Naive thymus-derived CD8-positive, alpha-beta T cell (primary cell): ENCODE measurements around the gene SRP14. TPM values are rescaled to one million over a fixed set of nuclear protein-coding genes. Genes with fewer than 3 reads are reported as not detected.
"Not testable (repeated sequence)": the region's sequence is repeated elsewhere in the genome, so short reads cannot be mapped to it uniquely, and the experiment has no call there.

Source experiments
- ATAC-seq, 2 donors: fragments of 150-1000 bp; cut with Tn5 transposase in 1 of 2; sonication (Bioruptor Pico), chemical (Tn5 transposase) in 1 of 2; 1 replicate in 1 of 2; 2 replicates in 1 of 2; pipeline ENCODE4 v1.10.0; 2021; ENCODE audit warnings: mild to moderate bottlenecking in 2 of 2, moderate library complexity in 2 of 2
- POLR2A ChIA-PET: fragments of 350-600 bp; sonication (Branson Sonifier 250); formaldehyde crosslinking; loops from one replicate; lab custom pipeline; 2021; ENCODE audit warnings: antibody characterized with exemption; lab: Charles Lee
- DNase-seq, 10 donors: peaks; one replicate each; pipeline versions ENCODE4 v3.0.0 to v3.0.0-alpha.2; 2020 to 2022
- H3K27ac Mint-ChIP-seq, 10 donors: one replicate each; pipeline ENCODE4 v1.8.0; 2020 to 2022; ENCODE audit warnings: mild to moderate bottlenecking in 10 of 10, mixed read lengths in 10 of 10, moderate library complexity in 4 of 10, inconsistent platforms in 1 of 10
- H3K27me3 Mint-ChIP-seq, 5 donors: one replicate each; pipeline ENCODE4 v1.8.0; 2021 to 2022; ENCODE audit warnings: mixed read lengths in 5 of 5
- H3K36me3 Mint-ChIP-seq, 3 donors: one replicate each; pipeline ENCODE4 v1.8.0; 2020 to 2022; ENCODE audit warnings: mixed read lengths in 3 of 3, mild to moderate bottlenecking in 2 of 3, inconsistent platforms in 1 of 3
- H3K4me1 Mint-ChIP-seq, 4 donors: one replicate each; pipeline ENCODE4 v1.8.0; 2021 to 2022; ENCODE audit warnings: mixed read lengths in 4 of 4
- H3K4me3 Mint-ChIP-seq, 10 donors: one replicate each; pipeline ENCODE4 v1.8.0; 2020 to 2022; ENCODE audit warnings: mild to moderate bottlenecking in 10 of 10, mixed read lengths in 10 of 10, moderate library complexity in 6 of 10, inconsistent platforms in 1 of 10
- H3K9me3 Mint-ChIP-seq, 9 donors: one replicate each; pipeline ENCODE4 v1.8.0; 2020 to 2022; ENCODE audit warnings: mixed read lengths in 9 of 9, mild to moderate bottlenecking in 3 of 9, inconsistent platforms in 1 of 9, moderate library complexity in 1 of 9
- polyA plus RNA-seq, 3 donors: library from polyadenylated mRNA; unstranded; fragments of 300-500 nt; fragmentation: Illumina TruSeq; gene quantifications; one replicate each; pipeline ENCODE4 v1.2.3, GENCODE V29; 2021
- total RNA-seq, 8 experiments: library from RNA in 2 of 8; stranded (reverse) in 2 of 8; gene quantifications; one replicate each; pipeline ENCODE4 v1.2.3 and lab custom pipeline; 2021 to 2026

The SRP14 gene
- total and polyA plus RNA-seq, 5 experiments from 2014 or later, result 147 to 855 (median 705) TPM

- DNase-seq (no peak), ATAC-seq (no peak)
- Mint-ChIP-seq H3K27ac (peak overlapping the region in 7 of 10 donors; percentile 9 to 87 (median 74)), H3K27me3 (no peaks in the 10 kb centered on the region), H3K36me3 (no peaks in the 10 kb centered on the region), H3K9me3 (no peaks in the 10 kb centered on the region), H3K4me3 (peak overlapping the region in 3 of 10 donors; percentile 58 to 73 (median 59)), H3K4me1 (peaks cover 30 to 58% (median 52%) of the 10 kb centered on the region in 4 donors)
- POLR2A ChIA-PET, result interaction anchor here (0.6 to 1.0 kb wide), 3 partner anchors 8 to 1487 kb away, joined by 3 to 6 read pairs (median 4); no protein-coding TSS in a partner anchor
Measured at GRCh38 chr15:40045572-40046217, 6.7 kb upstream of the SRP14 start.

- ATAC-seq, result peak; percentile 89 to 91
- Mint-ChIP-seq H3K4me3 (peak overlapping the region in 9 of 10 donors; percentile 24 to 73 (median 59)), H3K27me3 (no peaks in the 10 kb centered on the region), H3K27ac (peak overlapping the region in 9 of 10 donors; percentile 52 to 93 (median 82)), H3K9me3 (no peaks in the 10 kb centered on the region), H3K4me1 (peaks cover 31 to 62% (median 53%) of the 10 kb centered on the region in 4 donors), H3K36me3 (no peaks in the 10 kb centered on the region)
- peak; percentile 62 to 83 (median 72) for DNase-seq
- POLR2A ChIA-PET, result interaction anchor here (0.7 to 1.0 kb wide), 2 partner anchors 9 to 281 kb away, joined by 3 to 4 read pairs; no protein-coding TSS in a partner anchor
Measured at GRCh38 chr15:40044717-40045571, 6.0 kb upstream of the SRP14 start.

DNA sequence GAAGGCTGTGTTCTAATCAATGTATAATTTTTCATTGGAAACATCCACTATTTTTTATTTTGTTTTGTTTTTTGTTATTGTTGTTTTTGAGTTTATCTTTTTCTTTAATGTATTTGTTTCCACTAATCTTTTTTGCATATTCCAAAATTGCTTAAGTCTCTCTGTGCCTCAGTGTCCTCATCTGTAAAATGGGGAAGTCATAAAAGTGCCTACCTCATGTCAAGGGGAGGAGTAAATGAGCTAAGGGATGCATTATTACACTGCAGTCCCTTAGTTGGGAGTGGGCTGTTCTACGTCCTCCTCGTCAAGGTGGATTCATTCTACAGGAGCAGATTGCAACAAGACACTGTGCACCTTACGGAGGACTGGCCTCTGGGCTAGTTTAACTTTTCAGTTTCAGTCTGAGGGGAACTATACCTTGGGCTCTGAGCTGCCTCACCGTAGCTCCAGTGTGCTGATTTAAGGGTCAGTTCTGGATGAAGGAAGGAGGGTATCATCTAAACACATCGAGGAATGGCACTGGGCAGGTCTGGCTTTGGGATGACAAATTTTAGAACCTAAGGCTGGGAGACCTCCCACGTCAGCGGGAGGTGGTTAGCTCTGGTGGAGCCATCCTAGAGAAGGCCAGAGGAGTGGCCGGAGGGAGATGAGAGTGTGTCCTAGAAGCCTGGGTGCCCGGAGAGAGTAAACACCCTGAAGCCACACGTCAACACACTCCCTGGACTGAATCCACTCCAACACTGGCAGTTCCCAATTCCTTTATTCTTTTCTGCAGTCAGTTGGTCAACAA, 5.1 kb upstream of the SRP14 start:
- POLR2A ChIA-PET, result interaction anchor here (1.1 kb wide), 1 partner anchor 116 kb away, joined by 3 read pairs; the partner anchor contains the start of gene BUB1B
- no peaks in the 10 kb centered on the region for H3K36me3 Mint-ChIP-seq
- DNase-seq, result no peak

GRCh38 chr15:40042791-40043320, 3.9 kb upstream of the SRP14 start:
- no peaks in the 10 kb centered on the region for H3K9me3 Mint-ChIP-seq
- DNase-seq (no peak), ATAC-seq (no peak)
- H3K36me3 Mint-ChIP-seq, result peaks cover 0 to 7% (median 3%) of the 10 kb centered on the region in 3 donors
- no peak overlapping the region for H3K27ac Mint-ChIP-seq
- peaks cover 22 to 58% (median 51%) of the 10 kb centered on the region in 4 donors for H3K4me1 Mint-ChIP-seq
- H3K4me3 Mint-ChIP-seq, result no peak overlapping the region
- no peaks in the 10 kb centered on the region for H3K27me3 Mint-ChIP-seq
- POLR2A ChIA-PET, result no interaction called here

More for the DNA sequence above, 5.1 kb upstream of the SRP14 start:
- Mint-ChIP-seq H3K9me3 (no peaks in the 10 kb centered on the region), H3K4me3 (peak overlapping the region in 1 of 10 donors; percentile 20), H3K27me3 (no peaks in the 10 kb centered on the region), H3K4me1 (peaks cover 27 to 60% (median 52%) of the 10 kb centered on the region in 4 donors), H3K27ac (peak overlapping the region in 5 of 10 donors; percentile 41 to 81 (median 74))
- no peak for ATAC-seq

DNA sequence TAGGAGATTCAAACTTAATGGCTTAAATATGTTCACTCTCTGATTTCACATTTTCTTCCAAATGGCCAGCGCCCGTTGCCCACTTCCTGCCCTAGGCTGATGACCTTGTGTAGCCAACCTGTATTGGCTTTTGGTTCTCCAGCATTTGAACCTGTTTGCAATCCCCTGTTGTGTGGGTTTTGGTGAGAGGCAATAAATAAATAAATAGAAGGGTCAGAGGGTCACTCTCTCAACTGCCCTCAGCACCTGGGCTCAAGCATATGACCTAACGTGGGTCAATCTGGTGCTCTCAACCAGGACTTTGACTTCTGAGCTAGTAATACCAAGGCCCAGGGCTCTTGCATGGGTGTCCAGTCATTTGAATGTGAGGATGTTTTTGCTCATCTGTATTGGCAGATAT, 1.8 kb upstream of the SRP14 start:
- ATAC-seq (no peak), DNase-seq (no peak)
- H3K27me3 Mint-ChIP-seq, result no peaks in the 10 kb centered on the region
- H3K9me3 Mint-ChIP-seq, result no peaks in the 10 kb centered on the region
- peak overlapping the region in 9 of 10 donors; percentile 39 to 98 (median 90) for H3K27ac Mint-ChIP-seq
- POLR2A ChIA-PET, result interaction anchor here (4.8 kb wide), 1 partner anchor 7 kb away, joined by 33 read pairs; no protein-coding TSS in a partner anchor
- H3K4me1 Mint-ChIP-seq, result peaks cover 26 to 56% (median 53%) of the 10 kb centered on the region in 4 donors
- peaks cover 0 to 26% (median 6%) of the 10 kb centered on the region in 3 donors for H3K36me3 Mint-ChIP-seq
- peak overlapping the region; percentile 41 to 100 (median 79) for H3K4me3 Mint-ChIP-seq

DNA sequence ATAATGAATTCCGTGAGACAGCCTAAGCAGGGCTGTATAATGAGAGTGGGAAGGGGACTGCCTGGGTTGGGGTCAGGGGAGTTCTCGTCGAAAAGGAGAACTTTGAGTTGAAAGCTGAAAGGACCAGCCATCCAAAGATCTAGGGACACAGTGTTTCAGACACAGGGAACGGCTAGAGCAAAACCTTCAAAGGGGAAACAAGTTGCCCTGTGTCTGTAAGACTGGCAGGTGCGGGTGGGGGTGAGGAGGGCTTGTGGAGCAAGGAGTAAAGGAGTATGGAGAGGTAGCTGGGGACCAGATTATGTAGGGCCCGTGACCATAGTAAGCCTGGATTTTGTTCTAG, 1.3 kb upstream of the SRP14 start:
- POLR2A ChIA-PET, result interaction anchor here (0.6 to 4.8 kb wide), 4 partner anchors 8 to 62 kb away, joined by 3 to 33 read pairs (median 4); no protein-coding TSS in a partner anchor
- no peak for DNase-seq
- H3K27me3 Mint-ChIP-seq, result no peaks in the 10 kb centered on the region
- peaks cover 25 to 52% (median 49%) of the 10 kb centered on the region in 4 donors for H3K4me1 Mint-ChIP-seq
- ATAC-seq, result no peak
- no peaks in the 10 kb centered on the region for H3K9me3 Mint-ChIP-seq
- H3K4me3 Mint-ChIP-seq, result peak overlapping the region; percentile 41 to 100 (median 83)
- H3K27ac Mint-ChIP-seq, result peak overlapping the region; percentile 73 to 98 (median 87)
- peaks cover 0 to 30% (median 6%) of the 10 kb centered on the region in 3 donors for H3K36me3 Mint-ChIP-seq

DNA sequence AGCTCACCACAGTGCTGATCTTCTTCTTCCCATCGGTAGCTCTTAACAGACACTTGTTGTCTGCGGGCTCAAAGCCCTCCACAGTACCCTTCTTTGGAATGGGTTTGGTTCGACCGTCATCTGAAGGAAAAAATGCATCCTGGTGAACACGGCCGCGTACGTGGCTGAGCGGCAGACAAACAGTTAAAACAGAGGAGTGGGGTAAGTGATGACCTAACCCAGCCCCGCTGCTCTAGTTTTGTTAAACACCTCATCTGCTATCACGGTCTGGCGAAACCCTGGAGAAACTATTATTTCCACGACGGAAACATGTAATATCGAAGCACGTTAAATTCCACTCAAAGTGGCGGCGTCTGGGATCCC, 725 bp downstream of the SRP14 start:
- Mint-ChIP-seq H3K36me3 (peaks cover 0 to 49% (median 6%) of the 10 kb centered on the region in 3 donors), H3K9me3 (no peaks in the 10 kb centered on the region), H3K27me3 (no peaks in the 10 kb centered on the region), H3K27ac (peak overlapping the region; percentile 98 to 99 (median 99)), H3K4me1 (peaks cover 23 to 49% (median 42%) of the 10 kb centered on the region in 4 donors), H3K4me3 (peak overlapping the region; percentile 99 to 100 (median 99))
- no peak for DNase-seq
- no peak for ATAC-seq
- POLR2A ChIA-PET, result interaction anchor here (1.1 to 4.8 kb wide), 3 partner anchors 10 to 271 kb away, joined by 3 to 33 read pairs (median 4); no protein-coding TSS in a partner anchor

GRCh38 chr15:40037721-40038120, 1.3 kb downstream of the SRP14 start:
- POLR2A ChIA-PET, result interaction anchor here (1.1 to 4.8 kb wide), 2 partner anchors 10 to 272 kb away, joined by 4 to 33 read pairs; no protein-coding TSS in a partner anchor
- H3K4me1 Mint-ChIP-seq, result peaks cover 23 to 49% (median 42%) of the 10 kb centered on the region in 4 donors
- no peak for ATAC-seq
- peaks cover 0 to 53% (median 7%) of the 10 kb centered on the region in 3 donors for H3K36me3 Mint-ChIP-seq
- H3K4me3 Mint-ChIP-seq, result peak overlapping the region; percentile 99 to 100 (median 99)
- DNase-seq, result no peak
- peak overlapping the region; percentile 98 to 99 (median 99) for H3K27ac Mint-ChIP-seq
- H3K9me3 Mint-ChIP-seq, result no peaks in the 10 kb centered on the region
- H3K27me3 Mint-ChIP-seq, result no peaks in the 10 kb centered on the region

- POLR2A ChIA-PET, result interaction anchor here (1.2 to 1.6 kb wide), 2 partner anchors 13 to 21 kb away, joined by 3 to 4 read pairs; no protein-coding TSS in a partner anchor
- not testable (repeated sequence) for H3K27ac Mint-ChIP-seq, H3K4me3 Mint-ChIP-seq, DNase-seq, ATAC-seq, H3K27me3 Mint-ChIP-seq, H3K9me3 Mint-ChIP-seq
- H3K36me3 Mint-ChIP-seq, result peaks cover 0 to 76% (median 11%) of the 10 kb centered on the region in 3 donors
- peaks cover 20 to 38% (median 34%) of the 10 kb centered on the region in 4 donors for H3K4me1 Mint-ChIP-seq
Measured at GRCh38 chr15:40035182-40035581, 3.8 kb downstream of the SRP14 start.

DNA sequence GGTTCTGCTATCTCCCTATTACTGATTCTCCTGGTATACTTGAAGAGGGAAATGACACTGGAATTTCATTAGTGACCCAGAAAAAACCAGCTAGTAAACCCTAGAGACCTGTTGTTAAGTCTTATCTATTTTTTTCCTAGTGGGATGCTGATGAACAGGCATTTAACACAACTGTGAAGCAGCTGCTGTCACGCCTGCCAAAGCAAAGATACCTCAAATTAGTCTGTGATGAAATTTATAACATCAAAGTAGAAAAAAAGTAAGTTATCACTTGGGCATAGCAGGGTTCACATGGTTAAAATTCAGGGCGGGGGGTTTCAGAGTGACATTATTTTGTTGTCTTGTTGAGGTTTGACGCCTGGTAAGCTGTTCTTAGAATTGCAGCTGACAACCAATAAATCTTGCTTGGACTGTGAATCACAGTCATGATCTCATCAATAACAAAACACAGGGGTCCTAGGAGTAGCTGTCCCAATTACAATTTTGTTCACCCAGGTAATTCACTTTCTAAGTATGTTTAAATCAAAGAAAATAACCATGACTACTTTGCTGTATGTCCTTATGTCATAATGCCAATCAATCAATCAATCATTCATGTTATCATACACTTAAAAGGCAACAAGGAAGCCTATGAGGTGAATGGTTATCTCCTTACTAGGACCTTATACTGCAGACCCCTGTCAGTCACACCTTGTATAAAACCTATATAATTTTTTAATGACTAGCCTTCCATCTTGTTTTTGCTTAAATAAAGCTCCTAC, 4.6 kb downstream of the SRP14 start:
- H3K27ac Mint-ChIP-seq, result peak overlapping the region in 1 of 10 donors; percentile 3
- H3K4me3 Mint-ChIP-seq, result no peak overlapping the region
- H3K27me3 Mint-ChIP-seq, result no peaks in the 10 kb centered on the region
- H3K4me1 Mint-ChIP-seq, result peaks cover 16 to 30% (median 28%) of the 10 kb centered on the region in 4 donors
- no peaks in the 10 kb centered on the region for H3K9me3 Mint-ChIP-seq
- H3K36me3 Mint-ChIP-seq, result peaks cover 0 to 84% (median 11%) of the 10 kb centered on the region in 3 donors
- POLR2A ChIA-PET, result interaction anchor here (1.6 kb wide), 1 partner anchor 22 kb away, joined by 4 read pairs; no protein-coding TSS in a partner anchor
- ATAC-seq (no peak), DNase-seq (no peak)
